DMS114 treated with DMSO at 0.1 percent for 48 hours (cell line): ENCODE data around the gene PSMC3.
A peak's percentile ranks its signal among the peaks of the same experiment; 100 is the strongest.

Experiments
- DNase-seq: peaks from one replicate; lab custom pipeline; 2025; ENCODE audit not compliant: unreplicated experiment; lab: John Stamatoyannopoulos, UW

The PSMC3 gene

GRCh38 chr11:47377571-47378009 lies 48.6 kb downstream of the PSMC3 start:
- no peak for DNase-seq

- DNase-seq: no peak
These were observed 49.5 kb downstream of the PSMC3 start for GRCh38 chr11:47376525-47377371.

GRCh38 chr11:47376107-47376524 lies 50.1 kb downstream of the PSMC3 start:
- DNase-seq: no peak

- no peak for DNase-seq
These were observed 50.6 kb downstream of the PSMC3 start for GRCh38 chr11:47375546-47376085.

GRCh38 chr11:47375020-47375419 lies 51.2 kb downstream of the PSMC3 start:
- DNase-seq: no peak

- no peak for DNase-seq
These were observed 51.6 kb downstream of the PSMC3 start for GRCh38 chr11:47374720-47375019.

- peak; percentile 35 for DNase-seq
These were observed 52.1 kb downstream of the PSMC3 start for GRCh38 chr11:47373876-47374719.

GRCh38 chr11:47372422-47372821 lies 53.8 kb downstream of the PSMC3 start:
- no peak for DNase-seq

- DNase-seq: no peak
These were observed 56.6 kb downstream of the PSMC3 start for GRCh38 chr11:47369676-47370075.
